ENCODE data around the gene TRIM3.

TRIM3 gene

DNA sequence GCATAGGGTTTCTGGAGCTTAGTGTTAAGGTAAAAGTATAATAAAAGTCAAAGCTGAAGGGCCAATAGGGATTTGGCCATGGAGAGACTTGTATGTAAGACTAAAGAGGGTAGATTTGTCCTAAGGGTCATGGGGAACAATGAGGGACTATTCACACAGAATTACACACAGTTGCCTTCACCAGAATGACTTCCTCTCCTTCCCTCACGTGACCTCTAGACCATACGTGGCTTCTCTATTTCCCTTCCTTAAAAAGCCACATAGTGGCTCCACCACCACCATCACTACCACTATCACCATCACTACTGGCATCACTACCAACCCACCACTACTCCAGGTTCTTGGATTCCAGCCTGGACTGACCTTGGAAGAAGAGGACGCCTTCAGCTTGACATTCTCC is 35.7 kb downstream of the TRIM3 start:
- DNase-seq (ENCODE audit: low spot score): peak; percentile 50

DNA sequence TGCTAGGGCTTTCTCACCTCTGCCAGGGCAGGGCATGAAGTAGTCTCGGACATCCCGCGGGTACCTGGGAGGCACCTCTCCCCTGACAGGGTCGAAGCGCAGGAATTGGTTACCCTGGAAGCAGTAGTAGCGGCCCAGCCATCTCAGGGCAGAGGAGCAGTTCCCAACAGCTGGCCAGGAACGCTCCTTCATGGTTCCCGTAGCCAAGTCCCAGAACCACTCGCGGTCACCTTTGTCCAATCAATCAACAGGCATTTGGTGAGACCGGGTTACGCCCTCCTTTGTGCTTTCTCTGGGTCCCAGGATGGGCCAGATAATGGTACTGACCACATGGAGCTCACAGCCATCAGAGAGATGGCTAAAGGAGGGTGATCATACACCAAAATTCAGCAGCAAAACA is 36.3 kb downstream of the TRIM3 start:
- DNase-seq (ENCODE audit: low spot score): no peak

DNA sequence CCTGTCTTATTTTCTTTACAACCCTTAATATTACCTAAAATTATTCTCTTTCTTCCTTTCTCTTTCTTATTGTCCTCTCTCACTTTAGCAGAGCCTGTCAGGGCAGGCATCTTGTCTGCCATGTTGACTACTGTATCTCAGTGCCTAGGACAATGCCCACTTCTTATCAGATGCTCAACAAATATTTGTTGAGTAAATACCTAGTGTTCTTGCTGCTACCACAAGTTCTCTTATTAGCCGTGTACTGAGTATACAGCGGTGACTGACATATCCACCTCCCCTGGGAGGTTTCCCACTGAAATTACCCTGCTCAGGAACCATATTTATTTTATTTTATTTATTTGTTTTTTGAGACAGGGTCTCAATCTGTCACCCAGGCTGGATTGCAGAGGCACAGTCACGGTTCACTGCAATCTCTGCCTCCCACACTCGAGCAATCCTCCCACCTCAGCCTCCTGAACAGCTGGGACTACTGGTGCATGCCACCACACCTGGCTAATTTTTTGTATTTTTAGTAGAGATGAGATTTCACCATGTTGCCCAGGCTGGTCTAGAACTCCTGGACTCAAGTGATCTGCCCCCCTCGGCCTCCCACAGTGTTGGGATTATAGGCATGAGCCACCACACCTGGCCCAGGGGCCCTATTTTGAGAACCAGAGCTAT is 39.6 kb downstream of the TRIM3 start:
- DNase-seq (ENCODE audit: low spot score): no peak

DNA sequence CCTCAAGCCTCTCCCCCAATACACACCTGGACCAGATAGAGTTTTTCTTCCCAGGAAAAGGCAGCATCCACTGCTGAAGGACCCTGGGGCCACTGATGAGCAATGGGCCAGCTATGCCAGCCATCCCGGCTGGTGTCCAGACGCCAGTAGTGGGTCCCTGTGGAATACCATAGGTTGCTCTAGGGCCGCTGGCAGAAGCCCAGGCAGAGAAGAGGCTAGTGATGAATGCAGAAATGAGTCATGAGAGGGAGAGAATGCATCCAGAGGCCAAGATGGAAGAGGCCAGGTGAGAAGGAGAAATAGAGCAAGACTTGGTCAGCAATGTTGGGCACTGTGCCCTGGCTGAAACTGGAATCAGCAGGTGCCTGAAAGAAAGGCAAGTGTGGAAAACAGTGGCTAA is 41.9 kb downstream of the TRIM3 start:
- peak; percentile 31 for DNase-seq (ENCODE audit: low spot score)

DNA sequence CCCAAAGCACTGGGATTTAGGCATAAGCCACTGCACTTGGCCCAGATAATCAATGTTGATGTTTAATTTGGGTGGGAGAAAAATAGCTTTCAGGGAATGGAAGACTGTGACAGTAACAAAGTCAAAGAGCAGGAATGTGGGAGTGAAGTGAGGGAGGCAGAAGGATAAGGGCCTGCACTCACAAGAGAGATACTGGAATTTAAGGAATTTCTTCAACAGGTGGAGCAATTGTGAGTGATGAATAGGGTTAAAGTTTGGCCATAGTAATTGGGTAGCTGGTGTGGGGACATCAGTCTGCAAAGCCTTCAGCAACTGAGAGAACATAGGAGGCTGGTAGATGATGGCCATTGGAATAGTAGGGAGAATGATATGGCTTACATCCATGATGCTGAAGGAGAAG is 46.2 kb downstream of the TRIM3 start:
- no peak for DNase-seq (ENCODE audit: low spot score)

DNA sequence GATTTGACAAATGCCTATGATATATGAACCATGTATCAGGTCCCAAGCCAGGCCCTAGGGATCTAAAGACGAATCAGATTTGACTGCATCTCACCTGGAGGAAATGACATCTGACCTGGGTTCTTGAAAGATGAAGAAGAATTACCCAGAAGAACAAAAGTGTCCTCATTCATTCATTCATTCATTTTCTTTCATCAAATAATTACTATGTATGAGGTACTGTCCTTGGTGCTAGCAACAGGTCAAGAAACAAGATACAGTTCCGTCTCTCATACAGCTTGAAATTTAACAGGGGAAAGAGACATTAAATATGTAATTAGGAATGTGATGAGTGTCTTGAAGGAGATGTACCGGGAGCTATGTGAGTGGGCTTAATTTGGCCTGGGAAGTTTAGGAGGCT is 53.1 kb downstream of the TRIM3 start:
- DNase-seq (ENCODE audit: low spot score): no peak

DNA sequence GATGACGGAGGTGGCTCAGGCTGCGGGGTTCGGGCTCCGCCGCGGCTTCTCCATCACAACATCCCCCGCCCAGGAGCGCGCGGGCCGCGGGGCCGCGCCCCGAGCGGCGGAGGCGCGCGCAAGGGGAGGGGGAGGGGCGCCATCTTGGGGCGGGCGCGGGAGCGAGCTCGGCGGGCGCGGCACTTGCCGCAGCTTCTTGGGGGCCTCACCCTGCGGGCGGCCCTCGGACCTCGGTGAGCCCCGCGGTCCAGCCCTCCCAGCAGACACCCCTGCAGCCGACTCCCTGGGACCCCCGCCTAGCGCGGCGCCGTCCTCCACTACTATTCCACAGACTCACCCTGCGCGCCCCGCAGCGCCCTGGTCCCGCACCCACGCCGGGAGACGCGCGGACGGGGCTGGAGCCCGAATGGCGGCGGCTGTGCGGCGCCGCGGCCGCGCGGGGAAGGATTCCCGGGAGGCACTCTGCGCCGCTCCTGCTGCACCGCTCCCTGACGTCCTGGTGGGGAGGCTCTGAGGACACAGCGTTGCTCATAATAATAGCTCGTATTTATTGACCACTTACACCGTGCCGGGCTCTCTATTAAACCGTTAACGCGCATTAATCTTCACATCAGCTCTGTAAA is 54.6 kb downstream of the TRIM3 start, which contains the start of gene APBB1:
APBB1 (minus strand) TSS at position 86 of the 623 bp plus-strand sequence. CDS start 7,747 bp downstream, outside the sequence.
- DNase-seq (ENCODE audit: low spot score): peak; percentile 40

DNA sequence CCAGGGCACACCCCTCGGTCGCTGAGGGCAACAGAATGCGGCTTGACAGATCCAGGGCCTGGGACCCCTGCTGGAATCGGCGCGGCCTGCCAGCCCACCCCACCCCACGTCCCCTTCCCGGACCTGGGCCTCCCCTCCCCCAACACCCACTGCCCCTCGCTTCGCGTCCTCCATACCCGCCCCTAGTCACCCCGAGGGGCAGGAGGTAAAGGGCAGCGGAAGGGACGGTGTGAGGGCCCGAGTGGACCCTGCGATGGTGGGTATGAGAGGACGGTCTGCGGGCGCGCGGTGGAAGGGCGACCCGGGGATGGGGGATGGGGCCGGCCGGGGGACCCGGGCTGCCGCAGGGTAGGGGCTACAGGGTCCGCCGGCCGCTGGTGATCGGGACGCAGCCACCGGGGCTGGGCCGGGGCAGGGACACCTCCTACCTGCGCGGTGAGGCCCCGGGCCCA is 55.2 kb downstream of the TRIM3 start:
- DNase-seq (ENCODE audit: low spot score): no peak

DNA sequence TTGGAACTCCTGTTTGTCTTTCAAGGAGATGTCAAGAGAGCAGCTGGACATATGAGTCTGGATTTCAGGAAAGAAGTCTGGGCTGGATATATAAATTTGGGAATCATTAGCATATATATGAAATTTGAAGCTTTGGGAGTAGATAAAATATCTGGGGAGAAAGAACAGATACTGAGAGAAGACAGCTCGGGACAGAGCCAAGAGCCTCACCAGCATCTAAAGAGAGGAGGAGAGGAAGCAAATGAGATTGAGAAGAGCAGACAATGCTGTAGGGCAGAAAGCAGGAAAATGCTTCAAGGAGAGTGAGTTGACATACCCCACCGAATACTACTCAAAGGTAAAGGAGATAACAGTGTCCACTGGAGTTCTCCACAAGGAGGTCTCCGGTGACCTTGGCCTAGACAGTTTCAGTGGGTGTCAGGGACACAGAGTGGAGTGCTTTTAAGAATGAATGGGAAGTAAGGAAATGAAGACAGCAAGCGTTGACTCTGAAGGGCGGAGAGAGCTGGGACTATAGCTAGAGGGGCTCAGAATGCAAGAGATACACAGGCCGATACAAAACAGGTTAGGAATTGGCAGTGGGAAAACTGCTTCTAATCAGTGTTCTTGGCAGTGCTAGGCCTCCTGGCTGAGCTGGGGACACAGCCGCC is 55.7 kb downstream of the TRIM3 start:
- DNase-seq (ENCODE audit: low spot score): no peak

DNA sequence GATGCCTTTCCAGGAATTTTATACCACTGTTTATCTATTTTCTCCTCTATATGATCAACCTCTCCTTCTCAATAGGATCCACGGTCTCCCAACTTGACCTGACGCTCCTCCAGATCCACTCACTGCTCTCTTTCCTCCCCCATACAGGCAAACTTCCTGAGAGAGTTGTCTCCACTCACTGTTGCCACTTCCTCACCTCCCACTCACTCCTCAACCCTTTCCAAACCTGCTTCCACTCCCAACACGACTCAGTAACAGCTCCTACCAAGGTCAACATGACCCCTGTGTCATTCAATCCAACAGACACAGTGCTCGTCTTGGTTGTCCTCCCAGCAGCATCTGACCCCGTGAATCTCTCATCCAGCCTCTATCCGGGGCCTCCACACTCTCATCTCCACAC is 57.9 kb downstream of the TRIM3 start:
- DNase-seq (ENCODE audit: low spot score): no peak

DNA sequence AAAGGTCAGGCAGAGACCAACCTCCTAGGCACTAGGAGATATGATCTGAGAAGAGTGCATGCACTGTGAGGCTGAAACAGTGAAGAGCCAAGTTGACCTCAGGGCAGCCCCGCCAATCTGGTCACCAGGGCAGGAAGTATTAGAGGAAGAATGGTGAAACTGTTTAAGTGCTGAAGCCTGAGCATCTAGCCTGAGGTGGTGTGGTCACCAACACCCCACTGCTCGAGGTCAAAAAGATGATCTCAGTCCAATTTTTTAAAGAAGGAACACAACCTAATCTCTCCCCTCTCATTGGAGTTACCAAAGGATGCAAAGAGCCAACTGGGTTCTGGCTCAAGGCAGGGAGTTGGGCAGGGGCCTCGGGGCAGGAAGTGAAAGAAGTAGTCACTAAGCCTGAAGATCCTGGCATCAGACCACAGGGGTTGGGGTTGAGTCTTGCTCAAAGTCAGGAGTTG is 58.8 kb downstream of the TRIM3 start:
- DNase-seq (ENCODE audit: low spot score): no peak

DNA sequence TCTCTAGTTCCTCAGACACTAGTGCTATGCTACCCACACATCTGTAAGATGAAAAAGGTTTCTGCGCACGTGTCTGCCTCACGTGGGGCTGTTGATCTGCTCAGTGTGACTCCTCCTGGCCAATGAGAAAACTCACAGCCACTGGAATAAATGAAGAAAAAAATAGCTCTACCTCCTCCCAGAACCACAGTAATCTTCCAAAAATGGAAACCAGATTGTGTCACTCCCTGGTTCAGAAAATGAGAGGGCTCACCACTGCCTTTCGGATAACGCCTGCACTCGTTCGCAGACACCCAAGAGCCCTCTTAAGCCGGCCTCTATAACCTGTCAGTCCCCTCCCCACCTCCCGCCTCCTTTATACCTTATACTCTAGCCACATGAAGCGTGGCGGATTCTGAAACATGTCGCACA is 59.9 kb downstream of the TRIM3 start:
- no peak for DNase-seq (ENCODE audit: low spot score)

DNA sequence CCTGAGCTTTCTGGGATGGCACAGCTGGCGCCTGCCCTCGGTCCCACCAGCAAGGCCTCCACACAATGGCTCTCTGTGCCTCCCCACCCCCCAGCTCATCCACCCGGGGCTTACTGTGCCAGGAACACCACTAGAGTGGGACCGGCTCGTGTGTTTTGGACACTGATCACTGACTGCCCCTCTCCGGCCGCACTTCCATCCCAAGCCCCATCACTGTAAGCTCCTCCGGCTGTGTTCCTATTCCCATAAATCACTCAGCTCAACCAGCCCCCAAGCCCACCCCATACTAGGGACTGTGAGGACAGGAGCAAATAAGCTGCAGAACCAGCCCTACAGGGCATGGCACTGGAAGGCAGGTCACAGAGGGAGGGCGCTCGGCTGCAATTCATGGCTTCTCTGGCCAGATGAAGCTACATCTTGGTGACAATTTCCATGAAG is 62.1 kb downstream of the TRIM3 start:
- DNase-seq (ENCODE audit: low spot score): no peak

DNA sequence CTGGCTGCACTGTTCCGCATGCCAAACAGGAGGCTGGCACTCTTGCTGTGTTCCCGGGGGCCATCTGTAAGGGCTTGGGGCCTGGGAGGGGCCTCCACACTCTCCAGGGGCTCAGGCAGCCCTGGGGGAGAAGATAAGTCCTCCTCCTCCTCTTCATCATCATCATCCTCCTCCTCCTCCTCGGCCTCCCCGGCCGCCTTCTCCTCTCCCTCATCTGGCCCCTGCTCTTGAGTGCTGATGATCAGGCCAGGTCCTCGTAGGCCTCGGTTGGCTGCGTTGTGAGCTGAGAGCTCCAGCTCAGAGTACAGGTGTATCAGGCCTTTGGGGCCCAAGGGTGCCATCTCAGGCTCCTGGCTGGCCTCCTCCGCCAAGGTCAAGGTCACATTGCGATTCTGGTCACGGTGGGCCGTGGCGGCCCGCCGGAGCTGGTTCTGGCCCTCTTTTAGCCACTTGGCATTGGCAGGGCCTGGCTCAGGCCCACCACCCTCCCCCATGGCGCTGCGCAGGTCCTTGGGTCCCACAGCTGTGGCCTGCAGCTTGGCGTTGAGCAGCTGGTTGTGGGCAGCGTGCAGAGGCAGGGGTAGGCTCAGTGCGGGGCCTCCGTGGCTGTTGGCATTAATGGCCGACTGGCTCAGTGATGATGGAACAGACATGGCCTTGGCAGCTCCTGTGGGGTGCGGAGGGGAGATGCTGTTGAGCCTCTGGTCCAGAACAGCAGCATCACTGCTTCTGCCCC is 62.9 kb downstream of the TRIM3 start:
- no peak for DNase-seq (ENCODE audit: low spot score)

DNA sequence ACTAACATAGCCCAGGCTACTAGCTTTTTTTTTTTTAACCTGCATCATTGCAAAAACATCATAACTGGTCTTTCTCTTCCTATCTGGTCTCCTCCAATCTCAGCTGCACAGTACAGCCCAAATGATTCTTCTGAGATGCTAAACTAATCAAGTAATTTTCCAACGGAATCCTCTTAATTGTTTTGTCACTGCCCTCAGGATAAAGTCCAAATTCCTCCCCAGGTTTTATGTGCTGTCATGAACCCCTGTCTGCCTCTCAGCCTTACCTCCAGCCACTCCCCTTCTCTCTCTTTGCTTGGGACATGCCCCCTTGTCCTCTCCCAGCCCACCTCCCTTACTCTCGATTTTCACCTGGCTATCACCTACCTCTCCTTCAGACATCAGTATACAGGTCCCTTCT is 67.4 kb downstream of the TRIM3 start:
- no peak for DNase-seq (ENCODE audit: low spot score)

DNA sequence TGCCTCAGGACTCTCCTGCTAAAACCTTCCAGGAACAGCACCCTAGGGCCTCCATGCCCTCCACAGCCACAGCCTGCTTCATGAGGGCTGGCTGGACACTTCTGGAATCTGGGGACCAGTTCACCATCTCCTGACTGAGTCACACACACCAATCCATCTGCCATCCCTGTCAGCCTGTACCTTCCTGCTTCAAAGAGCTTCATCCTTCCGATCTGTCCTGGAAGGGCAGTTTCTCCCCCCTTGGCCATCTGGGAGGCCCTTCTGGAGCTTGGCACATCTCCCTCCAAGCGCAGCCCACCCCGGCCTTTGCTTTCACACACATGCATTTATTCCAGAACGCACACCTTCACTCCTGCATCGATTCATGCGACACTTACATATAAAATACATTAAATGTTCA is 67.9 kb downstream of the TRIM3 start:
- no peak for DNase-seq (ENCODE audit: low spot score)

DNA sequence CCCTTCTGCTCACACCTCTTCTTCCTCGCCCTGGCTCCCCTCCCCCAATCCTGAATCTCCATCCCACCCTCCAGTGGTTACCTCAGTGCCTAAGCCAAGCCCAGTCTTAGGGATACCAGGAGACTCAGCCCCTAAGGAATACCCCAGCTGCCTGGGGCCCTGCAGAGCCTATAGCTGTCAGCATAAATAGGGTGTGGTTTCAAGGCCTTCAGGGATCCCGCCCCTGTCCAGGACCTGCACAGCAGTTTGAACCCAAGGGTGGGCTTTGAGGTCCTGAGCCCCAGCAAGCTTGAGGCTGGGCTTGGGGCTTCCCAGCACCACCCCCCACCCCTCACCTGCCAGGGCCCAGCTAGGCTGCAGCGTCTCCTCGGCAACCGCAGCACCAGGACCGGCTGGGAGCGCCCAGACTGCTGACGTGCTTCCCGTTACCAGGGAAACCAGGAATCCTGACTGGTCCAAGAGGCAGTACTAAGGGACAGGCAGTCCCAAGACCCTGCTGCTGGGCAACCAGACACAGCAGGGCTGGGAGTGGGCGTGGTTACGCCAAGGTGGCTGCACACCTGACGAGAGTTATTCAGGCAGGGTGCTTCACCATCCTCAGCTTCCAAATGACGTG is 68.6 kb downstream of the TRIM3 start:
- no peak for DNase-seq (ENCODE audit: low spot score)

DNA sequence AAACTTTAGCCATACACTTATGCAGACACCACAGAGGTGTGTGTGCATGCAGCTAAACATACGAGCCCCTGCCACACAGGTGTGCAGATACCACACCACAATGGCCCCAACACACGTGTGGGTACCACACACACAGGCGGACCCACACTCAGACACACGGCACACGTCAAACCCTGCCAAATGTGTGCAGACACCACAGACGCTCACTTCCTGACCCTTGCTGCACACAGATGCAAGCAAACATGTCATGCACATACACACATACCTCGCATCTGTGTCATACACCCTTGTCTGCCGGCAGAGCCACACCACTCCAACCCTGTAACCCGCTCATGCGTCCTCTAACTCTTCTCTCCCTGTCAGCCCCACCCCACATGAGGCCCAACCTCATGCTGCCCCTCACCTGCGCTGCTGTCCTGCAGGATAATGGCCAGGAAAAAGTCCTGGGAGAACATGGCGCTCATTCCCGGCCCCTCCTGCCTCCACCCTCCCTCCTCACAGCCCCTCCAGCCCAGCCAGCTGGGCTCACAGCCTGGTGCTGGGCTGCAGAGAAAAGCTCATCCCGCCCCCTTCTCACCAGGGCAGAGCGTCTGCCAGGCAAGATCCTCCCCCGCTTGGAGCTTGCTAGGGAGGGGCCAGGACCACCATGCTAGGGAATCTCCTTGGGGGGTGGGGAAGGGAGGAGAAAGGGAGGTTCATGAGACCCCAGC is 69.2 kb downstream of the TRIM3 start:
- no peak for DNase-seq (ENCODE audit: low spot score)

DNA sequence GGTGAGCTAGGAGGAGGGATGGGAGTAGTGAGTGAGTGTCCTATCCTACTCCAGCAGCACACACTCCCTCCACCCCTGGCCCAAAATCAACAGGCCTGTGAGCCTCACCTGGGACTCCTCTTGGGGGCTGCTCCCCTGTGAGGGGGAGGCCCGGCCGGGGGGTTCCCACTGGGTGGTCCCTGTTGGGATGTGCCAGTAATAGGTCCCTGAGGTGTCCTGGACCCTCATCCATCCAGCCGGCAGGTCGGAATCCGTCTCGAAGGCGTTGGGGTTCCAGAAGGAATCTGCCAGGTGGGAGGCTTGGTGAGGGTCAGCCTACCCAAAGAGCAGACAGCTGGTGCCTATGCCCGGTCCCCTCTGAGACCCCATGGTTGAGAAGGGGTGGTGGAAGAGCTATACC is 70.2 kb downstream of the TRIM3 start:
- no peak for DNase-seq (ENCODE audit: low spot score)

DNA sequence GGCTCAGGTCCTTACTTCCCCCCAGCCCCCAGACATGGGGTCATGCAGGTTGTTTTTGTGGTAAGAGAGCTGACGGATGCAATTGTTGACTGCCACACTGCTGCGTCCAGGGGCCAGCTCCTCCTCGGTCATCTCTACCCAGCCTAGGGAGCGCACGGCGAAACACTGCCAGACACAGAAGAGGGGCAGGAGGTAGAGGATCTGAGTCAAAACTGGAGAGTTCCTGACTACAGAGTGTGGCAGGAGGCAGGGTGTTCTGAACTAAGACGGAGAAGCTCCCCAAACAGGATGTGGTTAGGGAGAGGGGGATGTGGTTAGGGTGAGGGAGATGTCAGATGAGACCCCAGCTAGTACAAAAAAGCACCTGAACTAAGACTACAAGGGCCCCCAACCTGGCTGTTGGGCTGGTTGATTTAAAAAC is 71.2 kb downstream of the TRIM3 start:
- DNase-seq (ENCODE audit: low spot score): no peak

DNA sequence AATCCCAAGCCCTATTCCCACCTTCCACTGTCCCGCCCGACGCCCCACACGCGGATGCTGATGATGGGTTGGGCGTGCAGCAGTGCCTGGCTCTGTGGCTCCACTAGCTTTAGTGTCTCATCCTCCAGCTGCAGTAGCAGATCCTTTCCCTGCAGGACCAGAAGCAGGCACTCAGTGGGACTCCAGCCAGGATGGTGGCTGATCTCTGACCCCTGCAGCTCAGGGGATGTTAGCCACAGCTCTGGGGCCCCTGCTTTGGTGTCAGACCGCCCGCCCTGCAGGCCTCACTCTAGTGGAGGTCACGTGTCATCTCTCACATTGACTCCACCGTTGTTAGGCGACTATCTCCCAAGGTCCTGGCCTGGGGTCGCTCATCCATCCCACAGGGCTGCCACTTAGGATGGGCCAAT is 71.7 kb downstream of the TRIM3 start:
- DNase-seq (ENCODE audit: low spot score): no peak
